Endothelial cell of umbilical vein (primary cell): ENCODE measurements around the gene DLGAP1.

Experiments used
- EZH2 ChIP-seq: IDR thresholded peaks from 2 replicates; pipeline ENCODE4 v1.6.1; 2012; ENCODE audit warnings: borderline replicate concordance, low read depth, mild to moderate bottlenecking, moderate library complexity, low read length, inconsistent platforms; ENCODE audit not compliant: severe bottlenecking
- GATA2 ChIP-seq: IDR thresholded peaks from 2 replicates; pipeline ENCODE4 v1.7.0; 2011; ENCODE audit warnings: low read depth, mild to moderate bottlenecking, moderate library complexity, mixed read lengths, low read length; ENCODE audit not compliant: insufficient read length, insufficient read depth
- POLR2A ChIP-seq: IDR thresholded peaks from 2 replicates; pipeline ENCODE4 v1.6.1; 2012; ENCODE audit warnings: low read depth, mild to moderate bottlenecking, control low read depth, low read length
- TF ChIP-seq, protein P1 (sequence below), 2 donors: IDR thresholded peaks; 1 replicate in 1 of 2; 2 replicates in 1 of 2; pipeline ENCODE4 v1.5.1; 2011; ENCODE audit warnings: low read length in 2 of 2, mild to moderate bottlenecking in 2 of 2, moderate library complexity in 2 of 2, control low read depth in 1 of 2, inconsistent platforms in 1 of 2, low read depth in 1 of 2; ENCODE audit not compliant: insufficient read depth in 1 of 2; ENCODE audit errors: extremely low read depth in 1 of 2
- TF ChIP-seq, protein P2 (sequence below): IDR thresholded peaks from 2 replicates; pipeline ENCODE4 v1.6.1; 2011; ENCODE audit not compliant: insufficient read depth, insufficient read length

DNA sequence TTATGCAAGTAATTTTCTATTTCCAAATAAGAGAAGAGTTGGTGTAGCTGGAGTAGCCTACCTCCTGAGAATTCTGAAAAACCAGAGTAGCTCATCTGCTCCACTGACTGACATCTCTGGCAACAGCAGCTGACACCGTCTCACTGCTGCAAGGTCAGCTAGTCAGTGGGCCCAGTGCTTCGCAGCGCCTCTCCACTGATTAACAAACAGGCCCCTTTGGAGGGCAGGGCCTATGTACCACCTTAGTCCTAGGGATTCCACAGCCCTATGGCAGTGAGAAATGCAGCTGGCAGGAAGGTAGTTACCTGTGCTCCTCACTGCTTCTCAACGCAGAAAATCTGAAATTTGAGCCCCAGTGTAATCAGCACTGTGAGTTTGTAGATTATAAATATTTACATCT lies 97.5 kb downstream of the DLGAP1 start:
- TF ChIP-seq, protein P1, sequence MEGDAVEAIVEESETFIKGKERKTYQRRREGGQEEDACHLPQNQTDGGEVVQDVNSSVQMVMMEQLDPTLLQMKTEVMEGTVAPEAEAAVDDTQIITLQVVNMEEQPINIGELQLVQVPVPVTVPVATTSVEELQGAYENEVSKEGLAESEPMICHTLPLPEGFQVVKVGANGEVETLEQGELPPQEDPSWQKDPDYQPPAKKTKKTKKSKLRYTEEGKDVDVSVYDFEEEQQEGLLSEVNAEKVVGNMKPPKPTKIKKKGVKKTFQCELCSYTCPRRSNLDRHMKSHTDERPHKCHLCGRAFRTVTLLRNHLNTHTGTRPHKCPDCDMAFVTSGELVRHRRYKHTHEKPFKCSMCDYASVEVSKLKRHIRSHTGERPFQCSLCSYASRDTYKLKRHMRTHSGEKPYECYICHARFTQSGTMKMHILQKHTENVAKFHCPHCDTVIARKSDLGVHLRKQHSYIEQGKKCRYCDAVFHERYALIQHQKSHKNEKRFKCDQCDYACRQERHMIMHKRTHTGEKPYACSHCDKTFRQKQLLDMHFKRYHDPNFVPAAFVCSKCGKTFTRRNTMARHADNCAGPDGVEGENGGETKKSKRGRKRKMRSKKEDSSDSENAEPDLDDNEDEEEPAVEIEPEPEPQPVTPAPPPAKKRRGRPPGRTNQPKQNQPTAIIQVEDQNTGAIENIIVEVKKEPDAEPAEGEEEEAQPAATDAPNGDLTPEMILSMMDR (IDR thresholded peaks at IDR 0.05; ENCODE audit: extremely low read depth in 1 of 2, insufficient read depth in 1 of 2, low read depth in 1 of 2, low read length in 2 of 2) = no peak
- TF ChIP-seq POLR2A (no peak), EZH2 (no peak), GATA2 (no peak)
- TF ChIP-seq, protein P2, sequence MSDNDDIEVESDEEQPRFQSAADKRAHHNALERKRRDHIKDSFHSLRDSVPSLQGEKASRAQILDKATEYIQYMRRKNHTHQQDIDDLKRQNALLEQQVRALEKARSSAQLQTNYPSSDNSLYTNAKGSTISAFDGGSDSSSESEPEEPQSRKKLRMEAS = no peak
